Keratinocyte (primary cell): ENCODE results near the gene DHX35.

ENCODE experiments used
- CTCF ChIP-seq, 3 experiments: IDR thresholded peaks in 1 of 3; conservative IDR thresholded peaks in 1 of 3; optimal IDR thresholded peaks in 1 of 3; 2 replicates in 2 of 3; 3 replicates in 1 of 3; pipeline versions ENCODE3 to v1.5.1; 2011; ENCODE audit warnings: low read length in 3 of 3, mild to moderate bottlenecking in 3 of 3, moderate library complexity in 2 of 3, control low read depth in 1 of 3, inconsistent platforms in 1 of 3; ENCODE audit not compliant: insufficient read depth in 2 of 3; ENCODE audit errors: extremely low read depth in 1 of 3
- EZH2 ChIP-seq: IDR thresholded peaks from one replicate; pipeline ENCODE4 v1.6.1; 2012; ENCODE audit warnings: inconsistent platforms, mild to moderate bottlenecking, low read length, moderate library complexity

- TF ChIP-seq CTCF (optimal IDR thresholded peaks at IDR 0.05 in 1 of 3, IDR thresholded peaks at IDR 0.05 in 1 of 3, conservative IDR thresholded peaks at IDR 0.05 in 1 of 3; ENCODE audit: extremely low read depth in 1 of 3, insufficient read depth in 2 of 3, low read length in 3 of 3) (no peak), EZH2 (no peak)
Observed at GRCh38 chr20:39036851-39037250, 74.7 kb downstream of the DHX35 start.
